Common myeloid progenitor, CD34-positive (primary cell): Measurements from ENCODE around the gene KCNIP3.

Experiments used
- CTCF ChIA-PET: fragments of 350-600 bp; sonication (Branson Sonifier 250); formaldehyde crosslinking; loops from one replicate; lab custom pipeline; 2021; ENCODE audit warnings: antibody characterized with exemption; lab: Charles Lee
- POLR2A ChIA-PET: fragments of 350-600 bp; sonication (Branson Sonifier 250); formaldehyde crosslinking; loops from one replicate; lab custom pipeline; 2021; ENCODE audit warnings: antibody characterized with exemption; lab: Charles Lee
- DNase-seq, 3 donors: peaks; one replicate each; pipeline versions ENCODE4 v3.0.0 to v3.0.0-alpha.2; 2013
- H3K27ac ChIP-seq, 2 experiments: 1 replicate in 1 of 2; 2 replicates in 1 of 2; pipeline ENCODE4 v1.7.0; 2013; ENCODE audit warnings: inconsistent platforms in 2 of 2, low read length in 2 of 2, mild to moderate bottlenecking in 2 of 2, low read depth in 1 of 2, moderate library complexity in 1 of 2; ENCODE audit not compliant: severe bottlenecking in 2 of 2, insufficient read depth in 1 of 2, poor library complexity in 1 of 2
- H3K27me3 ChIP-seq, 5 experiments: replicated peaks in 2 of 5; 1 replicate in 3 of 5; 2 replicates in 2 of 5; pipeline versions ENCODE4 v1.6.1 to v1.7.0; 2013; ENCODE audit warnings: low read length in 4 of 5, mild to moderate bottlenecking in 2 of 5, moderate library complexity in 2 of 5, inconsistent platforms in 1 of 5; ENCODE audit not compliant: insufficient read depth in 5 of 5, control insufficient read depth in 4 of 5
- H3K36me3 ChIP-seq, 4 experiments: 1 replicate in 2 of 4; 2 replicates in 2 of 4; pipeline versions ENCODE4 v1.6.1 to v1.7.0; 2013; ENCODE audit warnings: low read length in 3 of 4, control low read depth in 1 of 4, mild to moderate bottlenecking in 1 of 4; ENCODE audit not compliant: control insufficient read depth in 4 of 4, insufficient read depth in 4 of 4
- H3K4me1 ChIP-seq, 4 experiments: 1 replicate in 3 of 4; 2 replicates in 1 of 4; pipeline versions ENCODE4 v1.6.1 to v1.7.1; 2013; ENCODE audit warnings: low read length in 3 of 4, mild to moderate bottlenecking in 3 of 4, control low read depth in 1 of 4, inconsistent platforms in 1 of 4, moderate library complexity in 1 of 4; ENCODE audit not compliant: control insufficient read depth in 4 of 4, insufficient read depth in 4 of 4; ENCODE audit errors: control extremely low read depth in 1 of 4
- H3K4me3 ChIP-seq, 7 experiments: 1 replicate in 4 of 7; 2 replicates in 3 of 7; pipeline versions ENCODE4 v1.5.1 to v1.7.0; 2013; ENCODE audit warnings: mild to moderate bottlenecking in 7 of 7, low read length in 6 of 7, moderate library complexity in 6 of 7, inconsistent platforms in 2 of 7, low read depth in 2 of 7, control low read depth in 1 of 7; ENCODE audit not compliant: insufficient read depth in 4 of 7, control insufficient read depth in 1 of 7; ENCODE audit errors: extremely low read depth in 1 of 7
- H3K9me3 ChIP-seq, 5 experiments: 1 replicate in 4 of 5; 2 replicates in 1 of 5; pipeline versions ENCODE4 v1.6.1 to v1.7.1; 2013; ENCODE audit warnings: low read length in 4 of 5, mild to moderate bottlenecking in 2 of 5, inconsistent platforms in 1 of 5, low read depth in 1 of 5, moderate library complexity in 1 of 5; ENCODE audit not compliant: control insufficient read depth in 4 of 5, insufficient read depth in 2 of 5; ENCODE audit errors: control extremely low read depth in 1 of 5
- WGBS: methylation state at CpG from one replicate; pipeline ENCODE4 v1.1.5; 2013; ENCODE audit not compliant: insufficient coverage; 5-methylcytosine and 5-hydroxymethylcytosine counted together

The KCNIP3 gene

DNA sequence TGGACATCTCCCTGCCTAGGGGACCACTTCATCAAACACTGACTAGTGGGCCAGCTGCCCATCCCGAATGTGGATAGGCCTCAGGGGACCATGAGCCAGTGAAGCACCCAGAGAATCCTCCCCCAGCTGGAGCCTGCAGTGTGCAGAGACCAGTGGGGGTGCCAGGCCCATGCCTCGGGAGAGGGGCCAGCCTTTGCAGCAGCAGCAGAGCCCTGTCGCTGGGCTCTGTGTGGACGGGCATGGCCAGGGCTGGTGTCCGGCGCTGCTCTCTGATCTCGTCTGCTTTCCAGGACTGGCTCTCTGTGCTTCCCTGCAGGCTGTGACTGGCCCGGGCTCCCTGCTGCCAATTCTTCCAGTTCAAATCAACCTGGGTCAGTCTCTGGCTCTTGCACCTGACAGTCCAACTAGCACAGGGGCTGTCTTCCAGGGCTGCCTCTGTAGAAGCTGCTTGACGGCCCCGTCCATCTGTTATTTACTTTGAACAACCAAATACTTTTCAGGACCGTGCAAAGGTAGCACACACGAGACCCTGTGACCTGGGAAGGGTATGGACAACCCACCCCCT lies 11.4 kb downstream of the KCNIP3 start:
- POLR2A ChIA-PET: no interaction called here

DNA sequence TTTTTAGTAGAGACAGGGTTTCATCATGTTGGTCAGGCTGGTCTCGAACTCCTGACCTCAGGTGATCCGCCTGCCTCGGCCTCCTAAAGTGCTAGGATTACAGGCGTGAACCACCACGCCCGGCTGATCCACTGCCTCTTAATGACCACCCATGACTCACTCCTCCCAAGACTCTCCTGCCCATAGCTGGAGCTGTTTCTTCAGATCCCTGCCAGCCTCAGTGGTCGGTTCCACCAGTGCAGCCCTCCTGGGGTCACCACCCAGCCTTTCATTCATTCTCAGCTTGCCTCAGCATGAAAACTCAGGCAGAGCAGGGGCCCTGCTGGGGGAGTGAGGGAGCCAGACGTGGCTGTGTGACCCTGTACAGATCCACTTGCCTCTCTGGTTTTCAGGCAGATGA lies 12.5 kb downstream of the KCNIP3 start:
- WGBS: 91% methylated on average over 6 of the region's 8 CpGs
- no peak overlapping the region for H3K4me3 ChIP-seq
- no peak for DNase-seq
- H3K27me3 ChIP-seq: no peaks in the 10 kb centered on the region
- POLR2A ChIA-PET: no interaction called here
- CTCF ChIA-PET: no interaction called here
- H3K36me3 ChIP-seq: no peaks in the 10 kb centered on the region
- H3K27ac ChIP-seq: no peak overlapping the region
- no peaks in the 10 kb centered on the region for H3K9me3 ChIP-seq
- no peaks in the 10 kb centered on the region for H3K4me1 ChIP-seq

More for the DNA sequence above, 11.4 kb downstream of the KCNIP3 start:
- CTCF ChIA-PET: no interaction called here
- no peaks in the 10 kb centered on the region for H3K36me3 ChIP-seq
- DNase-seq: no peak
- 98% methylated on average over 12 of the region's 12 CpGs for WGBS
- H3K27ac ChIP-seq: no peak overlapping the region
- H3K9me3 ChIP-seq: no peaks in the 10 kb centered on the region
- no peaks in the 10 kb centered on the region for H3K4me1 ChIP-seq
- H3K4me3 ChIP-seq: no peak overlapping the region
- no peaks in the 10 kb centered on the region for H3K27me3 ChIP-seq

DNA sequence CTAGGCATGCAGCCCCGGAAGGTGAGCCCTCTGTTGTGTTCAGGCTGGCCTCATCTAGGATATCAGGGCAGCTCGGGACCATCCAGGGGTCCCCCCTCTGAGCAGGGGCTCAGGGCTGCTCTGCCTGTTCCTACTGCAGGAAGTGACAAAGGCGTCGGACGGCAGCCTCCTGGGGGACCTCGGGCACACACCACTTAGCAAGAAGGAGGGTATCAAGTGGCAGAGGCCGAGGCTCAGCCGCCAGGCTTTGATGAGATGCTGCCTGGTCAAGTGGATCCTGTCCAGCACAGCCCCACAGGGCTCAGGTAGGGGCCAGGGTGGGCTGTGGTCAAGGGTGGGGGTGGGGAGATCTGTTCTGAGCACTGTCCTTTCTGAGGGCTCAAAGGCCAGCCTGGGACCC lies 13.1 kb downstream of the KCNIP3 start:
- CTCF ChIA-PET: interaction anchor here (1.5 kb wide), 1 partner anchor 9 kb away, joined by 3 read pairs; no protein-coding TSS in a partner anchor

DNA sequence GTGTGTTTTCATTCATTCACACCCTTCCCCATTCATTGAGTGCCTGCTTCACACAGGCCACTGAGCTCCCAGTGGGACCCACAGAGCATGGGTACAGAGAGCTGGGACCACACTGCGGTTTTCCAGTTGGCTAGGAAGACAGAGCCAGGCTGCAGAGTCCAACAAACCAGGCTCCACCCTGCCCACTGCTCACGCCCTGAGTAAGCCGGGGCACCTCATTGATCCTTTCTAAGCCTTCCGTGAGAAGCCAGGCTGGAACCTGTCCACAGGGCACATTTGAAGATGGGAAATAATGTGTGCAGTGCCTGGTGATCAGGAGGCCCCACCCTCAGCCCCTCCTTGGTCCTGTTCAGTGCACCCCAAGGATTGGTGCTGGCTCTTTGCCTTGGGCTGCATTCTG lies 13.5 kb downstream of the KCNIP3 start:
- no peak overlapping the region for H3K4me3 ChIP-seq
- no peak overlapping the region for H3K27ac ChIP-seq
- ChIA-PET POLR2A (no interaction called here), CTCF (interaction anchor here (1.5 kb wide), 1 partner anchor 9 kb away, joined by 3 read pairs; no protein-coding TSS in a partner anchor)
- H3K9me3 ChIP-seq: no peaks in the 10 kb centered on the region
- H3K4me1 ChIP-seq: no peaks in the 10 kb centered on the region
- H3K27me3 ChIP-seq: no peaks in the 10 kb centered on the region
- WGBS: 100% methylated on average over 3 of the region's 4 CpGs
- no peaks in the 10 kb centered on the region for H3K36me3 ChIP-seq
- no peak for DNase-seq

More for the DNA sequence above, 13.1 kb downstream of the KCNIP3 start:
- 82% methylated on average over 5 of the region's 8 CpGs for WGBS
- DNase-seq: no peak
- POLR2A ChIA-PET: no interaction called here
- Histone ChIP-seq H3K4me1 (no peaks in the 10 kb centered on the region), H3K36me3 (no peaks in the 10 kb centered on the region), H3K27ac (no peak overlapping the region), H3K27me3 (no peaks in the 10 kb centered on the region), H3K4me3 (no peak overlapping the region), H3K9me3 (no peaks in the 10 kb centered on the region)

DNA sequence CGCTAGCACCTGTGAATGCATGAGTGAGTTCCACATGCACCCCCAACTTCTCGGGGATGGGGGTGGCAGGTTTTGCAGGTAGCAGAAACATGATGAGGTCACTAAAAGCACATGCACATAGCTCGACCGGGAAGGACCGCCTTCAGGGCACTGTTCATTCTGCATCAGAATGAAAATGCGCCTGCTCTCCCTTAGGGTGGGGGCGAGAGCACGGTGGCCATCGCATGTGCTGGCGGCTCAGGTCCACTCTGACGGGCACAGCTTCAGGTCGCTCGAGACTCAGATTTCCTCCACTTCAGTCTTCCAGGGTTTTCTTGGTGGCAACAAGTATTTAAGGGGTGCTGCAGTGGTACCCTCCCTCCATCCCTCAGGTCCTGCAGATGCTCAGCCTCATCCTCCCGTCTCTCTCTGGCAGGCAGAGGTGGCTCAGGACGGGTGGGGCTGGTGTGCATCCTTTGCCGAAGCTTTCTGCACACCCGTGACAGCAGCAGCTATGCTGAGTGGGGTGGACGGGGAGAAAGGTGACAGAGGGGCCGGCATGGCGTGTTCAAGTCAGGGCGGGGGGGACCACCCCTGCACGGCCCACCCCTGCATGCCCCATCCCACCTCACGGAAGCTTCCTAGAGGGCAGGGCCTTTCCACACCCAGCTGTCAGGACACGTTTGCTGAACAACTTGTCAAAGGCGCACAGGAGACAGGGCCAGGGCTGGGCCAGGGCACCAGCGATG lies 14.8 kb downstream of the KCNIP3 start:
- Histone ChIP-seq H3K36me3 (no peaks in the 10 kb centered on the region), H3K4me3 (no peak overlapping the region), H3K27ac (no peak overlapping the region), H3K9me3 (no peaks in the 10 kb centered on the region), H3K27me3 (no peaks in the 10 kb centered on the region), H3K4me1 (peaks cover 0 to 3% (median 0%) of the 10 kb centered on the region in 4 experiments)
- ChIA-PET CTCF (interaction anchor here (1.7 kb wide), 1 partner anchor 81 kb away, joined by 6 read pairs; no protein-coding TSS in a partner anchor), POLR2A (no interaction called here)
- no peak for DNase-seq
- WGBS: 91% methylated on average over 22 of the region's 26 CpGs

DNA sequence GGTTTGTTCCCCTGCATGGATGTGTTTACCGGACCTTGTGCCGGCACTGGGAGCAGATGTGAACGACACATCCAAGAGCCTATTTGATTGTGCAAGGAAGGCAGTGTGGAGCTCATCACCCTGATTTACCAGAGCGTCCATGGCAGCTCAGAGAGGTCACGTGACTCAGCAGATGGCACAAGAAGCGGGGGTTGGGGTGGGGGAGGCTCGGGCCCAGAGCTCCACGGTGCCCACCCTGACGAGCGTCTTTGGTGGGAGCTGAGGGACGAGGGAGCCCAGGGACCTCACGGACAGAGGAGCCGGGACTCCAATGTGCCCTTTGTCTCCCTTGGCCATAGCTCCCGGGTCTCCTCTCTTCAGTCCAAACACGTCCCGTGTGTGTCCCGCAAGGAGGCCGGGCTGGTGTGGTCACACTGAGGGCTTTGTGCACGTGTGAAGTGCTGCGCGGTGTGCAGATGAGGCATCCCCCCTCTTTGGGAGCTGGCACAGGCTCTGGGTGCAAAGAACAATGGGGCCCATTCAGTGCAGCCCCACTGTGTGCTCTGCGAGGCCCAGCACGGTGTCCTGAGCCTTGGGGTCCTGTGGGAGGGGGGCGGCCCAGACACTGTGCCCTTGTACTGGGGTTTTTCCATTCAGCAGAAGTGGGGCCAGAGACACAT lies 15.5 kb downstream of the KCNIP3 start:
- Histone ChIP-seq H3K4me3 (no peak overlapping the region), H3K4me1 (peaks cover 0 to 3% (median 0%) of the 10 kb centered on the region in 4 experiments), H3K27me3 (no peaks in the 10 kb centered on the region), H3K36me3 (no peaks in the 10 kb centered on the region), H3K9me3 (no peaks in the 10 kb centered on the region), H3K27ac (no peak overlapping the region)
- CTCF ChIA-PET: interaction anchor here (1.7 kb wide), 1 partner anchor 81 kb away, joined by 6 read pairs; no protein-coding TSS in a partner anchor
- DNase-seq: no peak
- POLR2A ChIA-PET: no interaction called here
- WGBS: 97% methylated on average over 15 of the region's 24 CpGs
